Glutamatergic neuron (in vitro differentiated cells): ENCODE measurements around the gene CLCN1. TPM values are rescaled to one million over a fixed set of nuclear protein-coding genes. Genes with fewer than 3 reads are reported as not detected.
"Not testable (repeated sequence)": the region's sequence is repeated elsewhere in the genome, so short reads cannot be mapped to it uniquely, and the experiment has no call there.

Source experiments
- DNase-seq: peaks from one replicate; pipeline ENCODE4 v3.0.0; 2022
- H3K27ac Mint-ChIP-seq: one replicate; pipeline ENCODE4 v1.8.0; 2020; ENCODE audit warnings: mild to moderate bottlenecking, mixed read lengths, inconsistent platforms; ENCODE audit not compliant: unreplicated experiment
- H3K27me3 Mint-ChIP-seq: one replicate; pipeline ENCODE4 v1.8.0; 2020; ENCODE audit warnings: mild to moderate bottlenecking, moderate library complexity, mixed read lengths, inconsistent platforms; ENCODE audit not compliant: unreplicated experiment
- H3K36me3 Mint-ChIP-seq: one replicate; pipeline ENCODE4 v1.8.0; 2020; ENCODE audit warnings: mild to moderate bottlenecking, mixed read lengths, inconsistent platforms; ENCODE audit not compliant: unreplicated experiment
- H3K4me1 Mint-ChIP-seq: one replicate; pipeline ENCODE4 v1.8.0; 2020; ENCODE audit warnings: mild to moderate bottlenecking, low read depth, mixed read lengths, inconsistent platforms; ENCODE audit not compliant: unreplicated experiment
- H3K4me3 Mint-ChIP-seq: one replicate; pipeline ENCODE4 v1.8.0; 2020; ENCODE audit warnings: mild to moderate bottlenecking, mixed read lengths, inconsistent platforms; ENCODE audit not compliant: unreplicated experiment
- H3K9me3 Mint-ChIP-seq: one replicate; pipeline ENCODE4 v1.8.0; 2020; ENCODE audit warnings: mild to moderate bottlenecking, moderate library complexity, mixed read lengths, inconsistent platforms; ENCODE audit not compliant: unreplicated experiment
- total RNA-seq: library from RNA; stranded (reverse); fragmentation: NEBNext Ultra II Directional; extraction: Animal tissue kit (Norgen Biotek cat#: 25700); gene quantifications from one replicate; pipeline ENCODE4 v1.2.1, GENCODE V29; 2021; ENCODE audit not compliant: unreplicated experiment
- TF ChIP-seq, protein P1 (sequence below): fragments of 200-600 bp; sonication (generic); IDR thresholded peaks from one replicate; pipeline ENCODE4 v1.5.0; 2021; ENCODE audit not compliant: partially characterized antibody, unreplicated experiment

The CLCN1 gene
- total RNA-seq, 1 donor from 2014 or later: 0.56 TPM

DNA sequence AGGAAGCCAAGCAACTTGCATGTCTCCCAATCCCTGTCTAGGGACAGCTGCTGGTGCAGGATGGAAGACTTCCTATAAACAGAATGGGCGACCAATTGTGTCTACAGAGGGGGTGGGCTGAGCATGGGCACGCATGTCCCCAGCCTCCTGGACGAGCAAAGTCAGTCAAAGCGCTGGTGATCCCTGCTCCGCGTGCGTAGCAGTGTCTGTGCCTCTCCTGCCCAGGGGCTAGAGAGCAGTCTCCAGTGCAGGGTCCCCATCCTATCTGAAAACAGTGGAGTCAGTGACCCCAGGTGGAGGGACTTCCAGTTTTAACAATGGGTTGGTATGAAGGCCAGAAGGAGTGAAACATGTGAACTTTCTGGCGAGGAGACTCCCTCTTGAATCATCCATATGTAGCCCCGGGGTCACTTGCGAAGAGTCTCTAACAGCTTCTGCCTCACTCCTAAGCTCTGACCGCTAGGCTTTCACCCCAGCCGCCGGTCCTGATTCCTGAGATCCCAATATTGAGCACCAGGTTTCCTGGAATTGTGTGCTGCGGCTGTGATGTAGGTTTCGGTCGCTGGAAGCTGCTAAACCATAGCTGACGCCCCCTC, 28.5 kb upstream of the CLCN1 start:
- TF ChIP-seq, protein P1, sequence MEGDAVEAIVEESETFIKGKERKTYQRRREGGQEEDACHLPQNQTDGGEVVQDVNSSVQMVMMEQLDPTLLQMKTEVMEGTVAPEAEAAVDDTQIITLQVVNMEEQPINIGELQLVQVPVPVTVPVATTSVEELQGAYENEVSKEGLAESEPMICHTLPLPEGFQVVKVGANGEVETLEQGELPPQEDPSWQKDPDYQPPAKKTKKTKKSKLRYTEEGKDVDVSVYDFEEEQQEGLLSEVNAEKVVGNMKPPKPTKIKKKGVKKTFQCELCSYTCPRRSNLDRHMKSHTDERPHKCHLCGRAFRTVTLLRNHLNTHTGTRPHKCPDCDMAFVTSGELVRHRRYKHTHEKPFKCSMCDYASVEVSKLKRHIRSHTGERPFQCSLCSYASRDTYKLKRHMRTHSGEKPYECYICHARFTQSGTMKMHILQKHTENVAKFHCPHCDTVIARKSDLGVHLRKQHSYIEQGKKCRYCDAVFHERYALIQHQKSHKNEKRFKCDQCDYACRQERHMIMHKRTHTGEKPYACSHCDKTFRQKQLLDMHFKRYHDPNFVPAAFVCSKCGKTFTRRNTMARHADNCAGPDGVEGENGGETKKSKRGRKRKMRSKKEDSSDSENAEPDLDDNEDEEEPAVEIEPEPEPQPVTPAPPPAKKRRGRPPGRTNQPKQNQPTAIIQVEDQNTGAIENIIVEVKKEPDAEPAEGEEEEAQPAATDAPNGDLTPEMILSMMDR: no peak
- peaks cover 23% of the 10 kb centered on the region for H3K4me1 Mint-ChIP-seq
- peak overlapping the region; percentile 24 for H3K27ac Mint-ChIP-seq
- DNase-seq: no peak
- peaks cover 10% of the 10 kb centered on the region for H3K36me3 Mint-ChIP-seq
- H3K9me3 Mint-ChIP-seq: peaks cover 9% of the 10 kb centered on the region
- H3K4me3 Mint-ChIP-seq: peak overlapping the region; percentile 80
- peaks cover 14% of the 10 kb centered on the region for H3K27me3 Mint-ChIP-seq

DNA sequence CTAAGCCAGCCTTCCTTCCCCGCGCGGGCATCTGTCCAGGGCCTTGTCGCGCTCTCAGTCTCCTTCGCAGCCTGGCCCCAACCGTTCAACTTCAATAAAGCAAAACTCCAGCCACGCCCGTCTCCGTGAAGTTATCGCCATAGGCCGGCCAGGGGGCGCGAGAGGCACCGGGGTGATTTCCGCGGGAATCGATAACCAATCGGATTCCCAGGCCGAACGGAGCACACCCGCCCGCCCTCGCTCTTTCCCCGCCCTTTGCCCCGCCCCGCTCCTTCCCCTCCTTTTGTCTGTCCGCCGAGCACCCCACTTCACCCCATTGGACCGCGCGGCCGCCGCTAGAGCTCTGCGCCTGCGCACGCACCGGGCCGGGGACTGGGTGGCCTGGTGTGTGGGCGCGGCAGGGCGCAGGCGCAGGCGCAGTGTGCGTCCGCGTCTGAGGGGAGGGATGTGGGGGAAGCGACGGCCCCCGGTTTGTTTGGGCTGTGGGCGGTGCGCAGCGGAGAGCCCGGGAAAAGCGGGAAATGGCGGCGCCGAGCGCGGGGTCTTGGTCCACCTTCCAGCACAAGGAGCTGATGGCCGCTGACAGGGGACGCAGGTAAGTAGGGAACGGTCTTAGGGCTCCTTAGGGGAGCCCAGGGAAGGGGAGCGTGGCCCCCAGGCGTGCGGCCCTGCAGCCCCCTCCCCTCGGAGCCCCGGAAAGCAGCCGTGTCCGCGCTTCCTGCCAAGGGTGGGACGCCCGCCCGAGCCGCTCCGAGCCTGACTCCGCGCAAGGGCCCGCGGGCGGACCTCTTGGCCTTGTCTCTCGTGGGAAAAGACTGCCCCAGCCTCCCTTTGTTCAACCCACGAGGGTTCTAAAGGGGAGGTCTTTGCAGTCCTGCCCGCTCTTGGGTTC, 27.7 kb upstream of the CLCN1 start, which contains the start of gene CASP2:
TSS of gene CASP2 (plus strand) at position 417 of the 892 bp plus-strand sequence. CDS start at position 522, 105 bp downstream.
- Mint-ChIP-seq H3K4me1 (peaks cover 23% of the 10 kb centered on the region), H3K36me3 (peaks cover 10% of the 10 kb centered on the region), H3K9me3 (peaks cover 9% of the 10 kb centered on the region)

DNA sequence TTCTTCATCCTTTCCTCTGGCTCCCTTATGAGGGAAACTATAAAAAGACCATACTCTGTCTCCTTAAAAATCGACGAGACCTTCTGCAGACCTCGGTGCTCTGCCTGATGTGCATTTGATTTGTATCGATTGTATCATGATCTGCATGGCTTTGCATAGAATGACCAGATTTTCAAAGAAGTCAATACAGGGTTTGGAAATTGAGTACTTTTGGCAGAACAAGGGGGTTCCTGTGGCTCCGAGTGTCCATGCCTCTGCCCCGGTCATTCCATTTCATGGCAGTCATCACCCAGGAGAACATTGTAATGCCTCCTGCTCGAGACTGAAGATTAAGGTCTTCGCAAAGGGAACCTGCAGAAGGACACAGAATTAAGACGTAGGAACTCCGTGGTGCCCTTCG, 27.1 kb upstream of the CLCN1 start:
- Mint-ChIP-seq H3K36me3 (peaks cover 10% of the 10 kb centered on the region), H3K4me3 (peak overlapping the region; percentile 90), H3K27me3 (peaks cover 14% of the 10 kb centered on the region), H3K9me3 (peaks cover 9% of the 10 kb centered on the region), H3K4me1 (peaks cover 19% of the 10 kb centered on the region), H3K27ac (peak overlapping the region; percentile 96)
- DNase-seq: no peak
- TF ChIP-seq, protein P1: no peak

More for the DNA sequence above, 27.7 kb upstream of the CLCN1 start, which contains the start of gene CASP2:
- Mint-ChIP-seq H3K27me3 (peaks cover 14% of the 10 kb centered on the region), H3K27ac (peak within 1 kb of the TSS; percentile 96), H3K4me3 (peak within 1 kb of the TSS; percentile 90)
- TF ChIP-seq, protein P1: peak; percentile 36
- DNase-seq: peak; percentile 99

DNA sequence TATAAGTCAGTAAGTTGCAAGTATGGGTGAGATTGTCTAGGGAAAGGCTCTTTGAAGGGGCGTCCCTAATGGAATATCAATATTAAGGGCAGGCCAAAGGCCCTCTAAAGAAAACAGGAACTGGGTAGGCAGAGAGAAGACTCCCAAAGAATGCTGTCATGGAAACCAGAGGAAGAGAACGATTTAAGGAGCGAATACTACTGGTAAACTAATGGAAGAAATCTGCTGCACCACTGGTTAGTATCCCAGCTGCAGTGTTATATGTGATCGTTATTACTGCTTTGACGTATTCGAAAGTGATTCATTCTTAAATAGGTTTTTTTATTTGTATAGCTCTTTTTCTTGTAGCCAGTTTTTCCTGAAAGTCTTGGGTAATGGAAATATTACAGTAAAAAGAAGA, 26.5 kb upstream of the CLCN1 start:
- TF ChIP-seq, protein P1: no peak
- H3K9me3 Mint-ChIP-seq: peaks cover 9% of the 10 kb centered on the region
- H3K27me3 Mint-ChIP-seq: peaks cover 12% of the 10 kb centered on the region
- peaks cover 10% of the 10 kb centered on the region for H3K36me3 Mint-ChIP-seq
- peak overlapping the region; percentile 90 for H3K4me3 Mint-ChIP-seq
- H3K27ac Mint-ChIP-seq: peak overlapping the region; percentile 96
- H3K4me1 Mint-ChIP-seq: peaks cover 15% of the 10 kb centered on the region
- no peak for DNase-seq

DNA sequence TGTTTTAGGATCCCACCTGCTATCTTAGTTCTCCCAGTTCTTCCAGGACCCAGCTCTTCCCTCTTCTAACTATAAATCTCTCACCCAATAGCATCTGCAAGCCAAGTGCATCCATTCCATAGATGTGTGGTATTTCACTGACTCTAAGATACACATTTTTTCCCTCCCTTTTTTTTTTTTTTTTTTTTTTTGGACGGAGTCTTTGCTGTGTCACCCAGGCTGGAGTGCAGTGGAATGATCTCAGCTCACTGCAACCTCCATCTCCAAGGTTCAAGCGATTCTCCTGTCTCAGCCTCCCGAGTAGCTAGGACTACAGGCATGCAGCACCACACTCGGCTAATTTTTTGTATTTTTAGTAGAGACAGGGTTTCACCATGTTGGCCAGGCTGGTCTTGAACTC, 26.0 kb upstream of the CLCN1 start:
- Mint-ChIP-seq H3K36me3 (peaks cover 10% of the 10 kb centered on the region), H3K4me3 (peak overlapping the region; percentile 90), H3K4me1 (peaks cover 15% of the 10 kb centered on the region), H3K27ac (peak overlapping the region; percentile 21)
- not testable (repeated sequence) for H3K9me3 Mint-ChIP-seq, DNase-seq, H3K27me3 Mint-ChIP-seq
